CD4-positive, alpha-beta T cell (primary cell): Measurements from ENCODE around the gene B3GALT6. TPM values are rescaled to one million over a fixed set of nuclear protein-coding genes. Genes with fewer than 3 reads are reported as not detected.

Experiments used
- ATAC-seq: fragments of 200-7000 bp; cut with Tn5 transposase; one replicate; pipeline ENCODE4 v1.10.0; 2022; ENCODE audit warnings: mild to moderate bottlenecking; ENCODE audit not compliant: poor library complexity
- CTCF ChIA-PET: fragments of 350-600 bp; sonication (Branson Sonifier 250); formaldehyde crosslinking; loops from one replicate; lab custom pipeline; 2021; ENCODE audit warnings: antibody characterized with exemption, inconsistent platforms; lab: Charles Lee
- POLR2A ChIA-PET: fragments of 350-600 bp; sonication (Branson Sonifier 250); formaldehyde crosslinking; loops from one replicate; lab custom pipeline; 2021; ENCODE audit warnings: antibody characterized with exemption, inconsistent platforms; lab: Charles Lee
- DNase-seq, 14 experiments: peaks; one replicate each; pipeline ENCODE4 v3.0.0-alpha.2; 2013 to 2020; ENCODE audit warnings: mixed read lengths in 2 of 14
- H3K27ac ChIP-seq, 2 donors: one replicate each; pipeline versions ENCODE4 v1.5.1 to v1.7.0; 2013; ENCODE audit warnings: low read length in 2 of 2, low read depth in 1 of 2, mild to moderate bottlenecking in 1 of 2
- H3K27me3 ChIP-seq, 2 experiments: 1 replicate in 1 of 2; 2 replicates in 1 of 2; pipeline versions ENCODE4 v1.6.1 to v1.7.0; 2013; ENCODE audit warnings: low read length in 2 of 2, control low read depth in 1 of 2, mild to moderate bottlenecking in 1 of 2, moderate library complexity in 1 of 2; ENCODE audit not compliant: insufficient read depth in 2 of 2, control insufficient read depth in 1 of 2
- H3K36me3 ChIP-seq: one replicate; pipeline ENCODE4 v1.6.1; 2013; ENCODE audit warnings: low read length, control low read depth; ENCODE audit not compliant: insufficient read depth
- H3K4me1 ChIP-seq: one replicate; pipeline ENCODE4 v1.6.1; 2013; ENCODE audit warnings: low read length, control low read depth; ENCODE audit not compliant: insufficient read depth
- H3K4me3 ChIP-seq: one replicate; pipeline ENCODE4 v1.5.1; 2013; ENCODE audit warnings: mild to moderate bottlenecking, low read length, moderate library complexity
- H3K9me3 ChIP-seq, 2 experiments: 1 replicate in 1 of 2; 2 replicates in 1 of 2; pipeline versions ENCODE4 v1.6.1 to v1.7.0; 2013; ENCODE audit warnings: low read length in 2 of 2, mild to moderate bottlenecking in 2 of 2, control low read depth in 1 of 2, moderate library complexity in 1 of 2; ENCODE audit not compliant: control insufficient read depth in 1 of 2, insufficient read depth in 1 of 2
- H3K27ac Mint-ChIP-seq: one replicate; pipeline ENCODE4 v1.8.0; 2020; ENCODE audit warnings: mixed read lengths
- H3K27me3 Mint-ChIP-seq: one replicate; pipeline ENCODE4 v1.8.0; 2021; ENCODE audit warnings: mixed read lengths
- H3K36me3 Mint-ChIP-seq: one replicate; pipeline ENCODE4 v1.8.0; 2021; ENCODE audit warnings: low read depth, mixed read lengths
- H3K4me1 Mint-ChIP-seq: one replicate; pipeline ENCODE4 v1.8.0; 2021; ENCODE audit warnings: low read depth, mixed read lengths
- H3K4me3 Mint-ChIP-seq: one replicate; pipeline ENCODE4 v1.8.0; 2020; ENCODE audit warnings: mild to moderate bottlenecking, mixed read lengths
- H3K9me3 Mint-ChIP-seq: one replicate; pipeline ENCODE4 v1.8.0; 2020; ENCODE audit warnings: mixed read lengths
- CTCF ChIP-seq: fragments of 200-600 bp; IDR thresholded peaks from one replicate; pipeline ENCODE4 v1.8.0; 2022; ENCODE audit warnings: antibody characterized with exemption, mild to moderate bottlenecking
- intact Hi-C, 2 experiments: fragments of 100-400 bp; cut with DNase I in 1 of 2; cut with micrococcal nuclease in 1 of 2; formaldehyde crosslinking; loops; one replicate each; pipeline versions ENCODE4 v1.15.1 to v1.9.0; 2023 to 2025; cut with DNase I, micrococcal nuclease
- total RNA-seq, 174 experiments: library from RNA in 2 of 174; stranded (reverse) in 2 of 174; gene quantifications; one replicate each; pipeline ENCODE4 v1.2.3 and lab custom pipeline; 2021 to 2026

Gene B3GALT6
- total RNA-seq, 2 experiments from 2014 or later = 4.9 to 5.1 TPM

GRCh38 chr1:1206376-1206965 lies 25.6 kb upstream of the B3GALT6 start, which contains the start of gene TNFRSF18:
TNFRSF18 (minus strand) TSS chr1:1206592; CDS start chr1:1206571, 21 bp downstream.
- H3K27ac Mint-ChIP-seq = no peak within 1 kb of the TSS
- peak within 1 kb of the TSS; percentile 69 for H3K4me3 Mint-ChIP-seq
- H3K27me3 ChIP-seq = no peaks in the 10 kb centered on the region
- H3K9me3 ChIP-seq = no peaks in the 10 kb centered on the region
- no peak for ATAC-seq
- peak in 8 of 14 experiments; percentile 11 to 76 (median 53) for DNase-seq
- no peaks in the 10 kb centered on the region for H3K9me3 Mint-ChIP-seq
- peak within 1 kb of the TSS in 1 of 2 donors; percentile 52 for H3K27ac ChIP-seq
- H3K4me1 Mint-ChIP-seq = peaks cover 19% of the 10 kb centered on the region
- intact Hi-C loops = loop anchor here in 1 of 2 experiments (5.0 kb wide), 1 partner anchor 49 kb away; no protein-coding TSS in a partner anchor
- POLR2A ChIA-PET = no interaction called here
- no peaks in the 10 kb centered on the region for H3K36me3 Mint-ChIP-seq
- TF ChIP-seq CTCF = no peak
- CTCF ChIA-PET = no interaction called here
- peaks cover 60% of the 10 kb centered on the region for H3K4me1 ChIP-seq
- no peaks in the 10 kb centered on the region for H3K27me3 Mint-ChIP-seq
- H3K36me3 ChIP-seq = no peaks in the 10 kb centered on the region
- H3K4me3 ChIP-seq = peak within 1 kb of the TSS; percentile 61

GRCh38 chr1:1206966-1207531 lies 25.0 kb upstream of the B3GALT6 start:
- ChIA-PET POLR2A (interaction anchor here (1.0 to 1.8 kb wide), 4 partner anchors 10 to 49 kb away, joined by 3 to 9 read pairs (median 6); partner anchors contain the start of genes B3GALT6 and SDF4), CTCF (interaction anchor here (1.0 kb wide), 1 partner anchor 205 kb away, joined by 3 read pairs; no protein-coding TSS in a partner anchor)
- Mint-ChIP-seq H3K4me3 (peak overlapping the region; percentile 69), H3K4me1 (peaks cover 19% of the 10 kb centered on the region), H3K9me3 (no peaks in the 10 kb centered on the region), H3K36me3 (no peaks in the 10 kb centered on the region), H3K27ac (no peak overlapping the region), H3K27me3 (no peaks in the 10 kb centered on the region)
- H3K4me3 ChIP-seq = peak overlapping the region; percentile 61
- peaks cover 66% of the 10 kb centered on the region for H3K4me1 ChIP-seq
- H3K36me3 ChIP-seq = peaks cover 1% of the 10 kb centered on the region
- no peaks in the 10 kb centered on the region for H3K27me3 ChIP-seq
- no peak overlapping the region for H3K27ac ChIP-seq
- TF ChIP-seq CTCF = no peak
- DNase-seq (peak in 5 of 14 experiments; percentile 1 to 54 (median 8)), ATAC-seq (no peak)
- H3K9me3 ChIP-seq = no peaks in the 10 kb centered on the region
- intact Hi-C loops = loop anchor here in 1 of 2 experiments (5.0 kb wide), 1 partner anchor 50 kb away; no protein-coding TSS in a partner anchor

- Histone ChIP-seq H3K9me3 (no peaks in the 10 kb centered on the region), H3K36me3 (peaks cover 2% of the 10 kb centered on the region), H3K27ac (peak overlapping the region in 1 of 2 donors; percentile 82), H3K4me1 (peaks cover 70% of the 10 kb centered on the region), H3K4me3 (no peak overlapping the region), H3K27me3 (no peaks in the 10 kb centered on the region)
- ChIA-PET POLR2A (interaction anchor here (0.8 to 1.8 kb wide), 5 partner anchors 9 to 66 kb away, joined by 3 to 9 read pairs (median 4); partner anchors contain the start of genes B3GALT6 and SDF4), CTCF (interaction anchor here (1.0 kb wide), 1 partner anchor 205 kb away, joined by 3 read pairs; no protein-coding TSS in a partner anchor)
- Mint-ChIP-seq H3K4me3 (peak overlapping the region; percentile 79), H3K9me3 (no peaks in the 10 kb centered on the region), H3K4me1 (peaks cover 19% of the 10 kb centered on the region), H3K36me3 (no peaks in the 10 kb centered on the region), H3K27me3 (no peaks in the 10 kb centered on the region), H3K27ac (peak overlapping the region; percentile 88)
- DNase-seq = peak in 2 of 14 experiments; percentile 3 to 33
- ATAC-seq = no peak
- intact Hi-C loops = loop anchor here in 1 of 2 experiments (5.0 kb wide), 1 partner anchor 50 kb away; no protein-coding TSS in a partner anchor
- no peak for TF ChIP-seq CTCF
Observed at GRCh38 chr1:1207571-1207892, 24.5 kb upstream of the B3GALT6 start.
